Activated T-helper 2 cell treated with anti-CD3 and anti-CD28 coated beads, Interferon-gamma antibody, Interleukin-2, Interleukin-4, amounts not matched to agents 10 μg/mL and 5 μg/mL and 100 μg/mL, durations not matched to agents 14 hours and 24 hours and 36 hours (primary cell): ENCODE measurements around the gene CHEK1. TPM values are rescaled to one million over a fixed set of nuclear protein-coding genes. Genes with fewer than 3 reads are reported as not detected.
"Not testable (repeated sequence)": the region's sequence is repeated elsewhere in the genome, so short reads cannot be mapped to it uniquely, and the experiment has no call there.

Experiments
- DNase-seq: peaks from one replicate; pipeline ENCODE4 v3.0.0; 2021; ENCODE audit warnings: low spot score
- H3K27ac Mint-ChIP-seq: one replicate; pipeline ENCODE4 v1.8.0; 2021; ENCODE audit warnings: mixed read lengths
- H3K27me3 Mint-ChIP-seq: one replicate; pipeline ENCODE4 v1.8.0; 2021; ENCODE audit warnings: low read depth, mixed read lengths
- H3K36me3 Mint-ChIP-seq: one replicate; pipeline ENCODE4 v1.8.0; 2021; ENCODE audit warnings: low read depth, mixed read lengths
- H3K4me1 Mint-ChIP-seq: one replicate; pipeline ENCODE4 v1.8.0; 2021; ENCODE audit warnings: low read depth, mixed read lengths
- H3K4me3 Mint-ChIP-seq: one replicate; pipeline ENCODE4 v1.8.0; 2021; ENCODE audit warnings: low read depth, mild to moderate bottlenecking, moderate library complexity, mixed read lengths
- H3K9me3 Mint-ChIP-seq: one replicate; pipeline ENCODE4 v1.8.0; 2021; ENCODE audit warnings: mixed read lengths
- intact Hi-C: fragments of 100-400 bp; cut with micrococcal nuclease; formaldehyde crosslinking; loops from one replicate; pipeline ENCODE4 v1.15.1; 2023
- total RNA-seq: library from RNA; stranded (reverse); gene quantifications from 2 replicates; pipeline ENCODE4 v1.2.3, GENCODE V29; 2022

Gene CHEK1
- total RNA-seq, 1 donor from 2014 or later = 109 TPM

DNA sequence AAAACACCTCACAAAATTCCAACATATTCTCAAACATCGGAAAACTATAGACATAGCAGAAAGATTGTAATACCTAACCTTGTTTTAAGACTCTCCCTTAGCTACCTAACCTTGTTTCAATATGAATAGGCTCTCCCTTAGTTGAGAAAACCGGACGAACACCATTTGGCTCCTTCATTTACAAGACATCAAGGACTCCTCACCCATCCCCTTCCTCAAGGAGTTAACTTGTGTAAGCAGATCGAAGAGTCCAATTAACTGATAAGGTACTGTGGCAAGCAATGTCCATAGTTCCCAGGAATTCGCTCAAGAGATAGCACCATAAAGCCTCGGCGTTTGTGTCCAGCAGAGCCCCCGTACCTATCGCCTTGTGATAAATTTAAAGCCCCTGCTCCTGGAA is 60.3 kb downstream of the CHEK1 start:
- H3K9me3 Mint-ChIP-seq = no peaks in the 10 kb centered on the region
- no peak overlapping the region for H3K4me3 Mint-ChIP-seq
- no peak for DNase-seq
- no peaks in the 10 kb centered on the region for H3K4me1 Mint-ChIP-seq
- no peaks in the 10 kb centered on the region for H3K27me3 Mint-ChIP-seq
- H3K27ac Mint-ChIP-seq = no peak overlapping the region
- intact Hi-C loops = no loop called here
- peaks cover 6% of the 10 kb centered on the region for H3K36me3 Mint-ChIP-seq

DNA sequence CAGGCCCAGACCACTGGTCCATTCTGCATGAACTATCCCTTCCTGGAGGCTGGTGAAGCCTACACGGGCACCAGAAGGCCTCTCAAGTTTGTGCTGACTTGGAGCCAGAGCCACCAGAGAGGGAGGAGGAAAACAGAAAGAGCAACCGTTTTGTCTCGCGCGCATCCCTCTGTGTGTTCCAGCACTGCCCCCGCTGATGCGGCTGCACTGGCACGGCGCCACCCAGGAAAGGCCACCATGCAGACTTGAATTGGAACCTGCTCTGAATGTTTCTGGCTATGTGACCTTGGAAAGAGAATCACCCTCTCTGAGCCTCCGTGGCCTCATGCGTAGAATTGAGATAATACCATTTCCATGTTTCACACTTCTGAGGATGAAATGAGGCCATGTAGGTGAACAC is 63.1 kb downstream of the CHEK1 start:
- DNase-seq = no peak
- Mint-ChIP-seq H3K9me3 (no peaks in the 10 kb centered on the region), H3K27ac (no peak overlapping the region), H3K4me1 (no peaks in the 10 kb centered on the region), H3K36me3 (peaks cover 3% of the 10 kb centered on the region), H3K4me3 (no peak overlapping the region), H3K27me3 (no peaks in the 10 kb centered on the region)
- intact Hi-C loops = no loop called here

DNA sequence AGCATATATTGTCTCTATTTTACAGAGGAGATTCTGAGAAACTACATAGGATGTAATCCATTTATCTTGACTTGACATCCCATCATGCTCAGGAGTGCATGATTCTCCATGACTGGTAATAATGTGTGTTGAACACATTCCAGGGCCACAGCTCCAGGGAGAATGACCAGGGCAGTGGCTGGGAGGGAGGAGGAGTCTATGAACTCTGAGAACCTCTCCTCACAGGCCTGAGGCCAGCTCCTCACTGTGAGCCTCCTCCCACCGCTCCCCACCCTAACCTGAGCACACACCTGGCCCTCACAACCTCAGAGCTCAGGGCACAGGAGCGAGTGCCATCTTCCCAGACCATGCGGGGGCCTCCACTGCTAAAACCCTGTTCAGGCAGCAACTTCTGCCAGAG is 63.7 kb downstream of the CHEK1 start:
- intact Hi-C loops = no loop called here
- H3K36me3 Mint-ChIP-seq = peaks cover 3% of the 10 kb centered on the region
- no peaks in the 10 kb centered on the region for H3K4me1 Mint-ChIP-seq
- no peaks in the 10 kb centered on the region for H3K9me3 Mint-ChIP-seq
- no peak overlapping the region for H3K4me3 Mint-ChIP-seq
- H3K27ac Mint-ChIP-seq = no peak overlapping the region
- no peaks in the 10 kb centered on the region for H3K27me3 Mint-ChIP-seq
- DNase-seq = no peak

DNA sequence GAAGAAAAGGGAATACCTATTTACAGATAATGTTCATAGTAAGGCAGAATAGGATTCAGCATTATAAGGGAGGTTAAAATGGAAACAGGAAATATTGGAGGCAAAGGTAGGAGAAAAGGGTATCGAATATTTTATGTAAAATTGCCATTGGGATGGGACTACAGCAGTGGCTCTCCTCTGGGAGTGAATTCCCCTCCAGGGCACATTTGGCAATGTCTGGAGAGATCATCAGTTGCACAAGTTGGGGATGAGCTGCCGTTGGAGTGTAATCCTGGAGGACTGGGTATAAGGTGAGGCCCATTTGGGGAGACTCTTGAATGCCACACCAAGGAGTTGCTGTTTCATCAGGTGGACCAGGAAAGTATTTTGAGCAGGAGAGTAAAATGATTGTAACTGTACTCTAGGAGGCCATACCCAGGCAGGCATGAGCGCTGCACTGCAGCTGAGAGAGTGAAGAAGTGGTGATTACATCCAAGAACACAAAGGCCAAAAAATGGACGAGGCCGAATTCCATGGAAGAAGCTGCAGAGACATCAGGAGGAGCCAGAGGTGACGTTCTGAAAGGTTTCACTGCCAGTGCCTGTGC is 64.4 kb downstream of the CHEK1 start:
- intact Hi-C loops = no loop called here
- Mint-ChIP-seq H3K36me3 (peaks cover 3% of the 10 kb centered on the region), H3K9me3 (no peaks in the 10 kb centered on the region), H3K4me3 (no peak overlapping the region), H3K4me1 (no peaks in the 10 kb centered on the region), H3K27me3 (no peaks in the 10 kb centered on the region), H3K27ac (no peak overlapping the region)
- DNase-seq = no peak

DNA sequence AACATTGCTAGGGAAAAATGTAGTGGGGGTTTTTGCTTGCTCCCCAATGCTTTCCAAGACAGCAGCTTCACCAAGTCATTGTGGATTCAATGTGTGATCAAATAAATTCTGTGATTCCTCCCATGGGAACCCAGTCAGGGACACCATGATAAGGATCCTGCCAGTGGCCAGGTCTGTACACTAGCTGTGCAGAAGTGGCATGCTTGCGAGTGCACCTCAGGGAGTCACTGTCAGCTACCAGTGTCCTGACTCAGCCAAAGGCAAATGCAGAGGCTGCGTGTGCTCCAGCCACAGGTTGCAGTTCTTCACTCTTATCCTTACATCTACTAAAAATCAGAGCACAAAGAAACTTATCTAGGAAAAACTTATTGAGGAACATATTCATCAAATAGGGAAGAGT is 65.0 kb downstream of the CHEK1 start:
- no peaks in the 10 kb centered on the region for H3K9me3 Mint-ChIP-seq
- DNase-seq = no peak
- no peak overlapping the region for H3K4me3 Mint-ChIP-seq
- H3K27ac Mint-ChIP-seq = no peak overlapping the region
- H3K4me1 Mint-ChIP-seq = no peaks in the 10 kb centered on the region
- H3K27me3 Mint-ChIP-seq = no peaks in the 10 kb centered on the region
- H3K36me3 Mint-ChIP-seq = peaks cover 3% of the 10 kb centered on the region
- intact Hi-C loops = no loop called here

DNA sequence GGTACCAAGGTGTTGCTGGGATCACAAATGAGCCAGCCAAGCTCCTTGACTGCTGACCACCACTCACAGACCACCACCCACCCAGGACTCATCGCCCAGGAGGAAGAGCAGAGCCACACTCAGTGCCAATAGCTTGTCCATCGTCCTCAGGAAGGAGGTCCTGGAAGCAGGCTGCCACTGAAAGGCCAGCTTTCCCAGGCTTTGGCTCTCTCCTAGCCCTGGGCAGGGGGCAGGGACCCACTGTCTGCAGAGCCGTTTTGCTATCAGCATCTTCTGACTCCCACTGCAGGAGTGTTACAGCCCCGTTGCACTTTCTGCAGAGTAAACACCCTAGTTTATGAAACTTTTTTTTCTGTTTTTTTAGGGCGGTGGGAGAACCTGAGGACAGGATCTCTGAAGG is 67.9 kb downstream of the CHEK1 start:
- Mint-ChIP-seq H3K36me3 (no peaks in the 10 kb centered on the region), H3K27ac (no peak overlapping the region), H3K4me1 (no peaks in the 10 kb centered on the region), H3K9me3 (no peaks in the 10 kb centered on the region), H3K27me3 (no peaks in the 10 kb centered on the region), H3K4me3 (no peak overlapping the region)
- intact Hi-C loops = no loop called here
- no peak for DNase-seq

DNA sequence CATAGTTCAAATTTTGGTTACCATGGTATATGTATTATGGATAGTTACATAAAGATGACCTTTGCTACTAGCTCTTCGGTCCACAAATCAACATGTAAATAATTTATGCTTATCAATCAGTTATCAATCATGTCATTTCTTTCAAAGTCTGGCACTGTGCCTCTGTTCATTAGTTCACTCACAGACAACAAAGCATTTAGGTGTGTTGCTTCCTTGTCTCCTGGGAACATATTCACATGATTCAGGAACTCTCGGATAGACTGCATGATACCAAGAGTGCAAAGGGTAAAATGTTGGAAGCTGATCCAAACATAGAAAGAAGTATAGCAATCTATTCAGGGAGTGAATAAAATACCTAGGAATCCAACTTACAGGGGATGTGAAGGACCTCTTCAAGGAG is 70.0 kb downstream of the CHEK1 start:
- H3K27me3 Mint-ChIP-seq = no peaks in the 10 kb centered on the region
- no peaks in the 10 kb centered on the region for H3K4me1 Mint-ChIP-seq
- H3K27ac Mint-ChIP-seq = no peak overlapping the region
- no peaks in the 10 kb centered on the region for H3K36me3 Mint-ChIP-seq
- intact Hi-C loops = no loop called here
- no peaks in the 10 kb centered on the region for H3K9me3 Mint-ChIP-seq
- no peak for DNase-seq
- H3K4me3 Mint-ChIP-seq = no peak overlapping the region

DNA sequence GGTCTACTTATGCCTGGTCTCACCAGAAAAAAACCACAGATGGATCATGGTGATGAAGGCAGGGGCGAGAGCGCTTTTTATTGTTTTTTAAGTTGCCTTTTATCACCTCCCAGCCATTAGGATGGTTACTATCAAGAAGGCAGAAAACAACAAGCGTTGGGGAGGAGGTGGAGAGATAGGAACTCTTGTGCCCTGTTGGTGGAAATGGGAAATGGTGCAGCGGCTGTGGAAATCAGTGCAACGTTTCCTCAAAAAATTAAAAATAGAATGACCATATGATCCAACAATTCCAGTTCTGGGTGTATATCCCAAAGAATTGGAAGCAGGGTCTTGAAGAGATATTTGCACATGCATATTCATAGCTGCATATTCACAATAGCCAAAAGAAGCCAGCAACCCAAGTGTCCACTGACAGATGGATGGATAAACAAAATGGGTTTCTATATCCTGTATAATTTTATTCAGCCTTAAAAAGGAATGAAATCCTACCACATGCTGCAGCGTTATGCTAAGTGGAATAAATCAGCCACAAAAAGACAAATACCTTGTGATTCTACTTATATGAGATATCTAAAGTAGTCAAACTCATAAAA is 76.2 kb downstream of the CHEK1 start:
- H3K4me3 Mint-ChIP-seq = no peak overlapping the region
- no peak overlapping the region for H3K27ac Mint-ChIP-seq
- intact Hi-C loops = no loop called here
- no peaks in the 10 kb centered on the region for H3K9me3 Mint-ChIP-seq
- no peaks in the 10 kb centered on the region for H3K4me1 Mint-ChIP-seq
- H3K27me3 Mint-ChIP-seq = peaks cover 2% of the 10 kb centered on the region
- no peak for DNase-seq
- no peaks in the 10 kb centered on the region for H3K36me3 Mint-ChIP-seq

DNA sequence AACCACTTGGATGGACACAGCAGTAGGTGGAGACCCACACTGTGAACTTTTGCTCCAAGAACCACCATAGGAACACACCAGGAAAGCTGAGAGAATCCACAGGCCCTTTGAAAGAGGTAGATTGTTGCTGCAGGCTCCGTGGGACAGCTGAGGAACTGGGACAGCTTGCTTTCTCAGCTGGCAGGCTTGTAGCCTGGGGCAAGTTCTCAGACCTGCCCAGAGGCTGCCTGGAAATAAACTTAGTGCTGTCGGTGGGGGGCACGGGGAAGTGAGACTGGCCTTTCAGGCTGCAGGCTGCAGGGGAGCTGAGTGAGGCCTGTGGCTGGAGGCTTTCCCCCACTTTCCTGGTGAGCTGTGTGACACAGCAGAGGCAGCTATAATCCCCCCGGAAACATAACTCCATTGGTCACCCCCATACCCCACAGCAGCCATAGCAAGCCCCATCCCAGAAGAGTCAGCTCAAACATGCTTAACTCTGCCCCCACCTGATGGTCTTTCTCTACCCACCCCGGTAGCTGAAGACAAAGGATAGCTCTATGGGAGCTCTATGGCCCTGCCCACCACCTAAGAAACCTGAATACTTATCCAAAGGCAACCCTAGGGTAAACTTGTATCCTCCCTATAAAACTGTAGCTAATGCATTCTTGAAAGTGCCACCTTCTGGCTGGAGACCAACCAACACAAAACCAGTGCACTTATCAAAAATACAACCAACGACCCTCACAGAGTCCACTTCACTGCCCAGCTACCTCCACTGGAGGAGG is 77.1 kb downstream of the CHEK1 start:
- DNase-seq = no peak
- intact Hi-C loops = no loop called here
- Mint-ChIP-seq H3K4me3 (no peak overlapping the region), H3K9me3 (no peaks in the 10 kb centered on the region), H3K36me3 (no peaks in the 10 kb centered on the region), H3K27me3 (peaks cover 9% of the 10 kb centered on the region), H3K27ac (no peak overlapping the region), H3K4me1 (no peaks in the 10 kb centered on the region)

DNA sequence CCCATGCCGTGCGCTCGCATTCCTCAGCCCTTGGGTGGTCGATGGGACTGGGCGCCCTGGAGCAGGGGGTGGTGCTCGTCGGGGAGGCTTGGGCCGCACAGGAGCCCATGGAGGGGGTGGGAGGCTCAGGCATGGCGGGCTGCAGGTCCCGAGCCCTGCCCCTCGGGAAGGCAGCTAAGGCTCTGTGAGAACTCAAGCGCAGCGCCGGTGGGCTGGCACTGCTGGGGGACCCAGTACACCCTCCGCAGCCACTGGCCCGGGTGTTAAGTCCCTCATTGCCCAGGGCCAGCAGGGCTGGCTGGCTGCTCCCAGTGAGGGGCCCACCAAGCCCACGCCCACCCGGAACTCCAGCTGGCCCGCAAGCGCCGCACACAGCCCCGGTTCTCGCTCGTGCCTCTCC is 79.7 kb downstream of the CHEK1 start:
- H3K27ac Mint-ChIP-seq = not testable (repeated sequence)

DNA sequence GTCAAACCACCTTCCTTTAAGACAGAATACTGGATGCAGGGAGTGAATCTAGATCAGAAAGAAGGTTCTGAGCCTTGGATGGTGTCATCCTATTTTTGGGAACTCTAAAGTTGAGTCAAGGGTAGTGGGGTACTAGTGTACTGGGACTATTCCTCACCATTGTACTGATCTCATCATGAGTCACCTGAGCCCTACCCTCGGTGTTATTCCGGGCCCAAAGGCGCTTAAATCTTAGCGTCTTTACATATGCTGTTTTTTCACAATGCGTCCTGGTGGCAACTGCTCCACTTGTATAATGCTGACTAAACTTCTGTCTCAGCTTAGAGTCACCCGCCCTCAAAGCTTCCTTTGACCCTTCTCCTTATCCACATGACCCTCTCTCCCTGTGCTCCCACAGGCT is 95.8 kb downstream of the CHEK1 start:
- Mint-ChIP-seq H3K36me3 (no peaks in the 10 kb centered on the region), H3K4me1 (no peaks in the 10 kb centered on the region), H3K4me3 (no peak overlapping the region), H3K27me3 (peaks cover 6% of the 10 kb centered on the region), H3K9me3 (no peaks in the 10 kb centered on the region), H3K27ac (no peak overlapping the region)
- no peak for DNase-seq
- intact Hi-C loops = no loop called here

More for the DNA sequence above, 79.7 kb downstream of the CHEK1 start:
- H3K9me3 Mint-ChIP-seq, intact Hi-C loops, H3K4me3 Mint-ChIP-seq, H3K36me3 Mint-ChIP-seq, H3K4me1 Mint-ChIP-seq, DNase-seq: not testable (repeated sequence)
- H3K27me3 Mint-ChIP-seq = peaks cover 16% of the 10 kb centered on the region

DNA sequence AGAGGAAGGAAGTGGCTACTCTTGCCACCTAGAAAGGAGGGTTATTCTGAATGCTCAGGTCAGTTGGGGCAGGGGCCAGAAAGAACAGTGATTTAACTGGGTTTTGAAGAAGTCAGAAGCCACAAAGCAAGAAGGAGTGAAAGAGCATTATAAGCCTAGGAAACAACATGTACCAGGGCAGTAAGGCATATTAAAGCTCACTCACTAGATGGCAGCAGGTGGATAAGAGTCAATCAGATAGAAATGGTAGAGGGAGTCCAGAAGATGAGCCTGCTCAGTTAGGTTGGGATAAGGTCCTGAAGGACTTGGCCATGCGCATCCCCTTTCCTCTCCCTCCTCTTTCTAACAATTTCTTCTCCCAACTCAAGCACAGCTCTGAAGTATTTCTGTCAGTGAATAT is 99.2 kb downstream of the CHEK1 start:
- no peak for DNase-seq
- H3K4me3 Mint-ChIP-seq = no peak overlapping the region
- peaks cover 10% of the 10 kb centered on the region for H3K27me3 Mint-ChIP-seq
- H3K9me3 Mint-ChIP-seq = no peaks in the 10 kb centered on the region
- intact Hi-C loops = no loop called here
- H3K4me1 Mint-ChIP-seq = no peaks in the 10 kb centered on the region
- H3K27ac Mint-ChIP-seq = no peak overlapping the region
- H3K36me3 Mint-ChIP-seq = no peaks in the 10 kb centered on the region
